ENCODE results near the gene HADHA.

GRCh38 chr2:26144031-26144430 is 100.4 kb downstream of the HADHA start:
- TF ChIP-seq, protein P1, sequence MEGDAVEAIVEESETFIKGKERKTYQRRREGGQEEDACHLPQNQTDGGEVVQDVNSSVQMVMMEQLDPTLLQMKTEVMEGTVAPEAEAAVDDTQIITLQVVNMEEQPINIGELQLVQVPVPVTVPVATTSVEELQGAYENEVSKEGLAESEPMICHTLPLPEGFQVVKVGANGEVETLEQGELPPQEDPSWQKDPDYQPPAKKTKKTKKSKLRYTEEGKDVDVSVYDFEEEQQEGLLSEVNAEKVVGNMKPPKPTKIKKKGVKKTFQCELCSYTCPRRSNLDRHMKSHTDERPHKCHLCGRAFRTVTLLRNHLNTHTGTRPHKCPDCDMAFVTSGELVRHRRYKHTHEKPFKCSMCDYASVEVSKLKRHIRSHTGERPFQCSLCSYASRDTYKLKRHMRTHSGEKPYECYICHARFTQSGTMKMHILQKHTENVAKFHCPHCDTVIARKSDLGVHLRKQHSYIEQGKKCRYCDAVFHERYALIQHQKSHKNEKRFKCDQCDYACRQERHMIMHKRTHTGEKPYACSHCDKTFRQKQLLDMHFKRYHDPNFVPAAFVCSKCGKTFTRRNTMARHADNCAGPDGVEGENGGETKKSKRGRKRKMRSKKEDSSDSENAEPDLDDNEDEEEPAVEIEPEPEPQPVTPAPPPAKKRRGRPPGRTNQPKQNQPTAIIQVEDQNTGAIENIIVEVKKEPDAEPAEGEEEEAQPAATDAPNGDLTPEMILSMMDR (IDR thresholded peaks at IDR 0.05 in 4 of 5, conservative IDR thresholded peaks at IDR 0.05 in 1 of 5): no peak
- TF ChIP-seq POLR2A (IDR thresholded peaks at IDR 0.05): no peak

Data from gastrocnemius medialis (tissue), 4 donors.